Naive thymus-derived CD8-positive, alpha-beta T cell (primary cell): ENCODE measurements around the gene PLCG1. TPM values are rescaled to one million over a fixed set of nuclear protein-coding genes. Genes with fewer than 3 reads are reported as not detected.

ENCODE experiments used
- ATAC-seq, 2 donors: fragments of 150-1000 bp; cut with Tn5 transposase in 1 of 2; sonication (Bioruptor Pico), chemical (Tn5 transposase) in 1 of 2; 1 replicate in 1 of 2; 2 replicates in 1 of 2; pipeline ENCODE4 v1.10.0; 2021; ENCODE audit warnings: mild to moderate bottlenecking in 2 of 2, moderate library complexity in 2 of 2
- POLR2A ChIA-PET: fragments of 350-600 bp; sonication (Branson Sonifier 250); formaldehyde crosslinking; loops from one replicate; lab custom pipeline; 2021; ENCODE audit warnings: antibody characterized with exemption; lab: Charles Lee
- DNase-seq, 10 donors: peaks; one replicate each; pipeline versions ENCODE4 v3.0.0 to v3.0.0-alpha.2; 2020 to 2022
- H3K27ac Mint-ChIP-seq, 10 donors: one replicate each; pipeline ENCODE4 v1.8.0; 2020 to 2022; ENCODE audit warnings: mild to moderate bottlenecking in 10 of 10, mixed read lengths in 10 of 10, moderate library complexity in 4 of 10, inconsistent platforms in 1 of 10
- H3K27me3 Mint-ChIP-seq, 5 donors: one replicate each; pipeline ENCODE4 v1.8.0; 2021 to 2022; ENCODE audit warnings: mixed read lengths in 5 of 5
- H3K36me3 Mint-ChIP-seq, 3 donors: one replicate each; pipeline ENCODE4 v1.8.0; 2020 to 2022; ENCODE audit warnings: mixed read lengths in 3 of 3, mild to moderate bottlenecking in 2 of 3, inconsistent platforms in 1 of 3
- H3K4me1 Mint-ChIP-seq, 4 donors: one replicate each; pipeline ENCODE4 v1.8.0; 2021 to 2022; ENCODE audit warnings: mixed read lengths in 4 of 4
- H3K4me3 Mint-ChIP-seq, 10 donors: one replicate each; pipeline ENCODE4 v1.8.0; 2020 to 2022; ENCODE audit warnings: mild to moderate bottlenecking in 10 of 10, mixed read lengths in 10 of 10, moderate library complexity in 6 of 10, inconsistent platforms in 1 of 10
- H3K9me3 Mint-ChIP-seq, 9 donors: one replicate each; pipeline ENCODE4 v1.8.0; 2020 to 2022; ENCODE audit warnings: mixed read lengths in 9 of 9, mild to moderate bottlenecking in 3 of 9, inconsistent platforms in 1 of 9, moderate library complexity in 1 of 9
- polyA plus RNA-seq, 3 donors: library from polyadenylated mRNA; unstranded; fragments of 300-500 nt; fragmentation: Illumina TruSeq; gene quantifications; one replicate each; pipeline ENCODE4 v1.2.3, GENCODE V29; 2021
- total RNA-seq, 8 experiments: library from RNA in 2 of 8; stranded (reverse) in 2 of 8; gene quantifications; one replicate each; pipeline ENCODE4 v1.2.3 and lab custom pipeline; 2021 to 2026

PLCG1 gene
- total and polyA plus RNA-seq, 5 experiments from 2014 or later: 37.4 to 393 (median 92.5) TPM

DNA sequence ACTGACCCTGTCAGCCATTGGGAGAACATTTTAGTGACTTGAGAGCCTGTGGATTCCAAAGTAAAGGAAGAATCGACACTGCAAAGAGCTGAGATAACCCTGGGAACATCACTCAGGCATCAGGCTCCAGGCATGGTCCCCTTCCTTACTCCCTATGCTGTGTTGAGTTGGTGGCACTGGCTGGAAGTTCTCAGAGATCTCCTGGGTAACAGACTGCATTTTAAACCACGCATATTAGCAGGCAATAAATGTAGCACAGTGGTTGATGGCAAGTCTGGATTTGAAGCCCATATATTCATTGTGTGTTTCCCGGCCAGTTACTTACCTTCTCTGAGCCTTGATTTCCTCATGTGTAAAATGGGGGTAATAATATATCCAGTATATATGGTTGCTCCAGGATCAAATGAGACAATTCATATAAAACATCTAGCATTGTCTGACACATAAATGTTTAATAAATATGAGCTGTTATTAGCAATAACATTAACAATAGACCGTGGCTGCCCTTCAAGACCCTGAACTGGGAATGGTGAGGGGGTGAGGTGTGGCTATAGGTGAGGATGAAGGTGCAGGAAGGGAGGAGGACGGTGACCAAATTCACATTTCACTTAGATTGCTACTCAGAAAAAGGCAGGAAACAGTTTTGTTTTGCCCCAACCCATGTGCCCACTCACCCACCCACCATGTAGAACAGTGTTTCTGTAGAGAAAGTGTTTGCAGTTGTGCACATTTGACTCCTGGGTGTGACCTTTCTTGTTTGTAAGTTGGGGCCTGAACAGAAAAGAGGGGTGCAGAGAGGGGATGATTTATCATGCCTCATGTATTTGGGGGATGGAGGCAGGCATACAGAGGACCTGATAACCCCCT is 2.1 kb downstream of the PLCG1 start:
- POLR2A ChIA-PET: interaction anchor here (0.8 to 16.1 kb wide), 8 partner anchors 7 to 479 kb away, joined by 3 to 734 read pairs (median 11); partner anchors contain the start of gene CHD6
- Mint-ChIP-seq H3K4me3 (peak overlapping the region; percentile 84 to 99 (median 94)), H3K4me1 (peaks cover 57 to 84% (median 78%) of the 10 kb centered on the region in 4 donors), H3K27me3 (no peaks in the 10 kb centered on the region), H3K9me3 (no peaks in the 10 kb centered on the region), H3K36me3 (peaks cover 0 to 9% (median 0%) of the 10 kb centered on the region in 3 donors), H3K27ac (peak overlapping the region; percentile 89 to 99 (median 94))
- ATAC-seq (no peak), DNase-seq (peak in 1 of 10 donors; percentile 35)

DNA sequence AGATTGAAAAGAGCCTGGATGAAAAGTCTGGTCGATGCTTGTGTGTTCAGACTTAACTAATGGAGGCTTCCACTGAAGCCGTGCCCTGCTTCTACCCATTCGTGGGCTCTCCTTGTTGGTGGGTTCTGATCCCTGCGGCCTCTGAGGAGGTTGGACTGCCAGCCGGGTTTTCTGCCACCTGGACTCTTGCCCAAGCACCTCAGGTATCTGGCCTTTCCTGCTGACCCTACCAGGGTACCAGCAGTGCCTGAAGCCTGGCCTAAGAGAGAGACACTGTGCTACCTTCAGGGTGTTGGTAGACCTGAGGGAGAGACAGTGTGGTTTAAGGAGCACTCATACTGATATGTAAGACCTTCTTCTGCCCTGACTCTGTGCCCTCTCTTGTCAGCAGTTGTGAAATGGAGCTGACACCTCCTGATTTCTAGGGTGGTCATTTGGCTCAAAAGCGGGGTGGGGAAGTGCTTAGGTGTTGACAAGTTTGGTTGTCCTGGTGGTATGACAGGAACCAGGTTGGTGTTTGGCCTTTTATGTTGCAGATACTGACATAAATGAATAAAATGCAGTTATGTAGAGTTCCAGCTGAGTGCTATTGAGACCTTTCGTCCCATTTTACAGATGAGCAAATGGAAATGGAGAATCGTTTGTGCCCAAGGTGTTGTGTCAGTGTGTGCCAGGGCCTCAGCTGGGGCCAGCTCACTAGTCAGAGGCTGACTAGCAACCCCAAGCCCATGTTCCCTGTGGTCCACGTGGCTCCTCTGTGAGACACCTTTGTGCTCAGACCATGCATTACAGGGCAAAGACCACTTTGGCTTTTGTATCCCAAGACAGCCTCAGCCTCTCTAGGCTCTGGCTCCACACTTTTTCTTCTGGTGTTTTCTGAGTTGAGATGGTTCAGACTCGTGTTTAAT is 3.1 kb downstream of the PLCG1 start:
- Mint-ChIP-seq H3K9me3 (no peaks in the 10 kb centered on the region), H3K36me3 (peaks cover 0 to 16% (median 0%) of the 10 kb centered on the region in 3 donors), H3K27me3 (no peaks in the 10 kb centered on the region), H3K4me1 (peaks cover 64 to 84% (median 79%) of the 10 kb centered on the region in 4 donors), H3K27ac (peak overlapping the region; percentile 89 to 99 (median 94)), H3K4me3 (peak overlapping the region; percentile 84 to 99 (median 94))
- ATAC-seq (no peak), DNase-seq (no peak)
- POLR2A ChIA-PET: interaction anchor here (8.8 to 16.1 kb wide), 2 partner anchors 19 to 33 kb away, joined by 59 to 734 read pairs; no protein-coding TSS in a partner anchor

DNA sequence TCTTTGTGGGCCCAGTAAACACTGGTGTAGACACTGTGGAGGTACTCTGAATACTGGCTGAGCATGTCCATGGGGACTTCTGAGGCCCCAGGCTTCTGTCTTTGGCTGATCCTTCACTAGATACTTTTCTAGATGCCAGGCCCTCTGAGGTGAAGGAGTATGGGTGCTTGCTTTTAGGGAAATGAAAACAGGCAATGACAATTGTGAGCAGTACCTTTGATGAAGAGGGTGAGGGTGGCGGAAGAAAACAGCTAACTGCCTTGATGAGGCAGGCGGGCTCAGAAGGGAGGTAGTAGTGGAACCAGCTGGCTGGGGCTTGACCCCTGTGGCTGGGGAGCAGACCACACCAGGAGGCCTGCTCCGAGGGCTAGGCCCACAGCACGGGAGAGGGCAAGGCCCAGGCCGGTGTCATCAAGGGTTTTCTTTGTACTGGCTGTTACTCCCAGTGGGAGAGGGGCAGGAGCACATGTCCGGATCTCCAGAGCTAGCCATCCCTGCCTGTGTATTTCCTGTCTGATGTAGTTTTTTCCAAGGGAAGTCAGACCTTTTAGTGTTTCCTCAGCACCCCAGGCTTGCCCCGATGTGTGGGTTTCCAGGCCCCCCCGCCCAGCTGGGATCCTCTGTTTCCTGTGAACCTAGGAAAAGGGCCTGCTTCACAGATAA is 3.9 kb downstream of the PLCG1 start:
- DNase-seq (peak in 1 of 10 donors; percentile 30), ATAC-seq (no peak)
- POLR2A ChIA-PET: interaction anchor here (8.8 to 16.1 kb wide), 2 partner anchors 19 to 32 kb away, joined by 59 to 734 read pairs; no protein-coding TSS in a partner anchor
- H3K36me3 Mint-ChIP-seq: peaks cover 0 to 16% (median 0%) of the 10 kb centered on the region in 3 donors
- H3K9me3 Mint-ChIP-seq: no peaks in the 10 kb centered on the region
- H3K27ac Mint-ChIP-seq: peak overlapping the region; percentile 89 to 99 (median 94)
- peaks cover 60 to 84% (median 79%) of the 10 kb centered on the region in 4 donors for H3K4me1 Mint-ChIP-seq
- no peaks in the 10 kb centered on the region for H3K27me3 Mint-ChIP-seq
- peak overlapping the region; percentile 84 to 99 (median 94) for H3K4me3 Mint-ChIP-seq

DNA sequence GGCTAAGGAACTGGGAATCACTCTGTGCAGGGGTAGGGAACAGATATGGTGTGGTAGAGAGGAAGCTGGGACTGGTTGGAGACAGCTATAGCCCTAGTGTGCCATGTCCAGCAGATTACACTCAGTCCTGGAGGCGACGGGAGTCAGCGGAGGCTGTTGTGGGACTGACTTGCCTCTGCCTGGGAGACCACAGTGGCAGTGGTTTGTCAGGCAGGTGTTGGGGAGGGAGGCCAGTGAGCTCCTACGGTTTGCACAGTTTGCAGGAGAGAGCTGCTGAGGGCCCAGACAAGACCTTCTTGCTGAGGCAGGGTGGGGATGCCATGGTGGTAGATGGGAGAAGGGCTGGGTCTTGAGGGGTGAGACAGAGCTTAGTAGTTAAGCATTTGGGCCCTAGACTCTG is 4.9 kb downstream of the PLCG1 start:
- ATAC-seq: no peak
- H3K9me3 Mint-ChIP-seq: no peaks in the 10 kb centered on the region
- POLR2A ChIA-PET: interaction anchor here (0.6 to 16.1 kb wide), 4 partner anchors 18 to 217 kb away, joined by 3 to 734 read pairs (median 31); no protein-coding TSS in a partner anchor
- H3K4me3 Mint-ChIP-seq: peak overlapping the region; percentile 84 to 99 (median 94)
- peaks cover 67 to 91% (median 85%) of the 10 kb centered on the region in 4 donors for H3K4me1 Mint-ChIP-seq
- peak overlapping the region; percentile 89 to 99 (median 94) for H3K27ac Mint-ChIP-seq
- DNase-seq: no peak
- peaks cover 0 to 22% (median 0%) of the 10 kb centered on the region in 3 donors for H3K36me3 Mint-ChIP-seq
- no peaks in the 10 kb centered on the region for H3K27me3 Mint-ChIP-seq

DNA sequence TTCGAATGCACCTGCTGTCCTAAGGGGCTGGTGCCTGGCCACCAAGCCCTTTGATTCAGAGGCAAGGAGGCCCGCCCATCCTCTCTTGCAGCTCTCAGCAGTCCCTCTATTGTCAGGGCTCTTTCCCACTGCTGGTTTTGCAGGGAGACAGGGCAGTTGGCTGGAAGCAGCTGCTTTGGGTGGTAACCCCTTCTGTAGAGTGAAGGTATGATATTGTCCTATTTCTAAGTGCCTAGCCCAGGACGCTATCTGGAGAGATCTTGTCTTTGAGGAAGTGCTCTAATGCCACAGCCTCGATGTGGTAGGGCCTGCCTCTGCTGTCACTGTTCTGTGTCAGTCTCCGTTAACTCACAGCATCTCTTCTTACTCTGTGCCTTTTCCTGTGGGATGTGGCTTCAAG is 5.6 kb downstream of the PLCG1 start:
- H3K27ac Mint-ChIP-seq: peak overlapping the region; percentile 89 to 99 (median 94)
- H3K9me3 Mint-ChIP-seq: no peaks in the 10 kb centered on the region
- peak in 4 of 10 donors; percentile 39 to 53 (median 44) for DNase-seq
- H3K4me3 Mint-ChIP-seq: peak overlapping the region; percentile 84 to 99 (median 94)
- H3K36me3 Mint-ChIP-seq: peaks cover 0 to 24% (median 0%) of the 10 kb centered on the region in 3 donors
- no peaks in the 10 kb centered on the region for H3K27me3 Mint-ChIP-seq
- peaks cover 68 to 98% (median 92%) of the 10 kb centered on the region in 4 donors for H3K4me1 Mint-ChIP-seq
- POLR2A ChIA-PET: interaction anchor here (0.6 to 16.1 kb wide), 4 partner anchors 17 to 216 kb away, joined by 3 to 734 read pairs (median 31); no protein-coding TSS in a partner anchor
- peak; percentile 45 to 58 for ATAC-seq

DNA sequence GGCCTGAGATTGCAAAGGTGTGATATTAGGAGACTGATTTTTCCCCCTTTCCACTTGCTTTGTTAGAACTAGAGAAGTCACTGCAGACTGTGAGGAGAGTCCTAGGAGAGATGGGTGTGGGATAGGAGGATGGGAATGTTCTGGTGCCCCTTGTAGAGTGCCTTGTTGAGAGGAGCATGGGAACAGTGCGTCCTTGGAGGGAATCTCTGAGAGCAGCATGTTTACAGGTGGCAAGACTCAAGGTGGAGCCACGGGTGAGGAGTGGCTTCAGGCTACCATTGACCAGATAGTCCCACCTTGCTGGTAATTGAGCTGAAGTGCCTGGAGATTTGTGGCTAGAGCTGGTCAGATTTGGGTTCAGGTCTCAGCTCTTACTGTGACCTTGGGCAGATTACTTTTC is 6.0 kb downstream of the PLCG1 start:
- DNase-seq: no peak
- POLR2A ChIA-PET: interaction anchor here (0.7 to 16.1 kb wide), 3 partner anchors 8 to 30 kb away, joined by 3 to 734 read pairs (median 4); no protein-coding TSS in a partner anchor
- Mint-ChIP-seq H3K9me3 (no peaks in the 10 kb centered on the region), H3K27me3 (no peaks in the 10 kb centered on the region), H3K4me1 (peaks cover 73 to 100% (median 96%) of the 10 kb centered on the region in 4 donors), H3K27ac (peak overlapping the region; percentile 89 to 99 (median 94)), H3K4me3 (peak overlapping the region; percentile 84 to 99 (median 94)), H3K36me3 (peaks cover 0 to 24% (median 0%) of the 10 kb centered on the region in 3 donors)
- no peak for ATAC-seq

DNA sequence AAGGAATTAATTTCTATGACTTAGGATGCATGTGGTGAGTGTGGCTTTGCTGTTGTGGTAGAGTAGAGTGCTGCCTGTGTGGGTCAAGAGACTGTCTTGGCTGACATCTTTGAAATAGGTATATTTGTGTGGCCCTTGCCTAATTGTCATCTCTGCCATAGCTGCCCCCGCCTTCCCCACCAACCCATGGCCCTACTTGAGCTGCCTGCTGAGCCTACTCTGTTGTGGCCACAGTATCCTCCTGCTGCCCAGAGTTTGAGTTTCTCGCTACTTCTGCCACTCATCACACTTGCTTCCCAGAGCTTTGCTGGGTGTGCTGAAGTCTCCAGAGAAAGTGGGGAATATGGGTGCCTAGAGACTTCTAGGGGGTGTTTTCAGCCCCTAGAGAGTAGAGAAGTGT is 8.0 kb downstream of the PLCG1 start:
- DNase-seq: no peak
- peak overlapping the region; percentile 49 to 99 (median 92) for H3K4me3 Mint-ChIP-seq

DNA sequence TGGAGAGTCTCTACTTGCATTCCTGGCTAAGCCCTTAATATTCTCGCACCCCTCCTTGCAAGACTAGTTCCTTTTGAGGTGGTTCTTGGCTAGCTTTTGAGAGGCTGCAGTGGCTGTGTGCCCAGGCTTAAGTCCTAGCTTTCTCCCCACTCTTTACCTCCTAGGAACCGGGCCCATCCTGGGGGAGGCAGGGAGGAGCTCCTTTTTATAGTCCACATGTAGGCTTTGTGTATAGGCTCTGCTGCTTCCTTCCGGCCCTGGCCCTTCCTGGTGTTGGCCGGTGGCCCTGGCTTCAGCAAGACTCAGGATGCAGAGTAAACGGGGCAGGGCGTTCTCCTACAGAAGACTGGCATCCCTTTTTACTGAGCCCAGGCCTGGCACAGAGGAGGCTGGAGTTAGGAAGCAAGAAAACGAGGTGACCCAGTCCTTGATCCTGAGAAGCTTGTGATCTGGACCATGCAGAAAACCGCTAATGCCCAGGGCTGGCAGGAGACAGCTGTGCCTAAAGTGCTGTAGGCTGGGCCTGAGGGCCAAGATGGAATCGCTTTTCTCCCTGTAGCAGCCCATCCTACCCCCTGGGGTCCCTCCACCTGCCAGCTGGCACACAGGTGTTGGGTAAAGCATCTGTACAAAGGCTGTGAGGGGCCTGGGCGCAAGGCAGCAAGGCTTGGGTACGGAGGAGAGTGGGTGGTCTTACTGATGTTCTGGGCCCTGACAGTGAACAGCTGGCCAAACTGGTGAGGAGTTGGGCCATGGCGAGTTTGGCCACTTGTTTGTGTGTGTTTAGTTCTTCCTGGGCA is 8.7 kb downstream of the PLCG1 start:
- Mint-ChIP-seq H3K27ac (peak overlapping the region; percentile 89 to 99 (median 94)), H3K4me1 (peaks cover 69 to 100% (median 97%) of the 10 kb centered on the region in 4 donors), H3K36me3 (peaks cover 0 to 33% (median 0%) of the 10 kb centered on the region in 3 donors), H3K4me3 (peak overlapping the region; percentile 21 to 99 (median 92)), H3K9me3 (no peaks in the 10 kb centered on the region), H3K27me3 (no peaks in the 10 kb centered on the region)
- DNase-seq (no peak), ATAC-seq (no peak)
- POLR2A ChIA-PET: interaction anchor here (3.0 to 16.1 kb wide), 2 partner anchors 9 to 14 kb away, joined by 40 to 734 read pairs; partner anchors contain the start of gene PLCG1

More for the DNA sequence above, 8.0 kb downstream of the PLCG1 start:
- peak overlapping the region; percentile 89 to 99 (median 94) for H3K27ac Mint-ChIP-seq
- H3K9me3 Mint-ChIP-seq: no peaks in the 10 kb centered on the region
- POLR2A ChIA-PET: interaction anchor here (1.0 to 16.1 kb wide), 3 partner anchors 8 to 14 kb away, joined by 3 to 734 read pairs (median 40); partner anchors contain the start of gene PLCG1
- peaks cover 0 to 32% (median 0%) of the 10 kb centered on the region in 3 donors for H3K36me3 Mint-ChIP-seq
- ATAC-seq: no peak
- peaks cover 69 to 100% (median 97%) of the 10 kb centered on the region in 4 donors for H3K4me1 Mint-ChIP-seq
- H3K27me3 Mint-ChIP-seq: no peaks in the 10 kb centered on the region

DNA sequence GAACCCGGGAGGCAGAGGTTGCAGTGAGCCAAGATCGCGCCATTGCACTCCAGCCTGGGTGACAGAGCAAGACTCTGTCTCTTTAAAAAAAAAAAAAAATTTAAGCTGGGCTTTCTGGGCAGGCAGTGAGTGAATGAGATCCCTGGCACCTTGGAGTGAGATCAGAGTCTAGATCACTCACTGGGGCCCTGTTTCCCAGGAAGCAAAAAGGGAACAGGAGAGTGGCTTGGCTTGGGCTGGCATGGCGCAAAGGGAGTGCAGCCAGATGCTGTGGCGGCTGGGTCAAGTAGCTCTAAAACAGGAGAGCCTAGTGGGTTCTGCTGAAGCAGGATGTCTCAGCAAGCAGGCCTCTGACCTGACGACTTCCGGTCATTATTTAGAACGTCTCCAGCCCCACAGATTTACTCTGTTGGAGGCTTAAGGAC is 10.4 kb downstream of the PLCG1 start:
- DNase-seq: no peak
- H3K27me3 Mint-ChIP-seq: no peaks in the 10 kb centered on the region
- H3K9me3 Mint-ChIP-seq: no peaks in the 10 kb centered on the region
- peaks cover 0 to 35% (median 0%) of the 10 kb centered on the region in 3 donors for H3K36me3 Mint-ChIP-seq
- POLR2A ChIA-PET: interaction anchor here (3.0 to 16.1 kb wide), 2 partner anchors 11 to 12 kb away, joined by 40 to 734 read pairs; partner anchors contain the start of gene PLCG1
- no peak for ATAC-seq
- peak overlapping the region; percentile 89 to 99 (median 94) for H3K27ac Mint-ChIP-seq
- H3K4me3 Mint-ChIP-seq: peak overlapping the region; percentile 46 to 94 (median 77)
- H3K4me1 Mint-ChIP-seq: peaks cover 68 to 100% (median 97%) of the 10 kb centered on the region in 4 donors

DNA sequence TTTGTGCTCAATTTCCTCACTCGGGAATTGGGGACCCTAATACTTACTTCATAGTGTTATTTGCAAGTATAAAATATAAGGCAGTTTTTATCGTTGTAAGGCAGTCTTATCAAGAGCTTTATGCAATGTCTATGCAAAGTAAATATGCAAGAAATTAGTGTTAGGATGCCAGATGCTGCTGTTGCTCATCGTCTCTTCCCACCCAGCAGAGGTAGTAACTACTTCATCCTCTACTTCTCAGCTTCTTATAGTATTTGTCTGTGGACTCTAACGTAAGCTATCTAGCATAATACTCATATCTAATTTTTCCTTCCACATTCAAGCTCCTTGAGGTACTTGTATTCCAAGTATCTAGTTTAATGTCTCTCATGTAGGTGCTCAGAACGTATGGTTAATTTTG is 11.6 kb downstream of the PLCG1 start:
- Mint-ChIP-seq H3K36me3 (peaks cover 0 to 35% (median 0%) of the 10 kb centered on the region in 3 donors), H3K4me1 (peaks cover 62 to 99% (median 97%) of the 10 kb centered on the region in 4 donors), H3K27me3 (no peaks in the 10 kb centered on the region), H3K27ac (peak overlapping the region; percentile 84 to 99 (median 94)), H3K9me3 (no peaks in the 10 kb centered on the region), H3K4me3 (peak overlapping the region in 9 of 10 donors; percentile 55 to 93 (median 76))
- POLR2A ChIA-PET: interaction anchor here (0.5 to 22.6 kb wide), 4 partner anchors 9 to 83 kb away, joined by 3 to 734 read pairs (median 4); partner anchors contain the start of gene PLCG1
- no peak for ATAC-seq
- DNase-seq: no peak
